ENCODE measurements around the gene PATJ. TPM values are rescaled to one million over a fixed set of nuclear protein-coding genes. Genes with fewer than 3 reads are reported as not detected.
"Not testable (repeated sequence)": the region's sequence is repeated elsewhere in the genome, so short reads cannot be mapped to it uniquely, and the experiment has no call there.

PATJ gene
- total RNA-seq, 6 experiments from 2014 or later, result 19.0 to 49.0 (median 26.7) TPM

DNA sequence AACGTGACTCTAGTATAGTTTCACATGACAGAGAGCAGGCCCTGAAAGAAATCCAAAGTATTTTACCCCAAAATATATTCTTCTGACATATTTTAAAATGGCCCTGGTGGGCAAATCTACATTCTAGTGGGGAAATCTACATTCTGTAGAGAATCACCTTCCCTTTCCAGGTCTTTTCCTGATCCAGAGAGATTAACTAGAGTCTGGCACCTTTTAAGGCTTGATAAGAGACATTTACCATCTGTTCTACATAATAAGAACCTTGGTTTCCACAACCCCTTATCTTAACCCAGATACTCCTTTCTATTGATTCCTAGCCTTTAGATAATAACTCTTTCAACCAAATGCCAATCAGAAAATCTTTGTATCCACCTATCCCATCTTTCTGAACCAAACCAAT, 435.3 kb downstream of the PATJ start:
- TF ChIP-seq, protein P1, sequence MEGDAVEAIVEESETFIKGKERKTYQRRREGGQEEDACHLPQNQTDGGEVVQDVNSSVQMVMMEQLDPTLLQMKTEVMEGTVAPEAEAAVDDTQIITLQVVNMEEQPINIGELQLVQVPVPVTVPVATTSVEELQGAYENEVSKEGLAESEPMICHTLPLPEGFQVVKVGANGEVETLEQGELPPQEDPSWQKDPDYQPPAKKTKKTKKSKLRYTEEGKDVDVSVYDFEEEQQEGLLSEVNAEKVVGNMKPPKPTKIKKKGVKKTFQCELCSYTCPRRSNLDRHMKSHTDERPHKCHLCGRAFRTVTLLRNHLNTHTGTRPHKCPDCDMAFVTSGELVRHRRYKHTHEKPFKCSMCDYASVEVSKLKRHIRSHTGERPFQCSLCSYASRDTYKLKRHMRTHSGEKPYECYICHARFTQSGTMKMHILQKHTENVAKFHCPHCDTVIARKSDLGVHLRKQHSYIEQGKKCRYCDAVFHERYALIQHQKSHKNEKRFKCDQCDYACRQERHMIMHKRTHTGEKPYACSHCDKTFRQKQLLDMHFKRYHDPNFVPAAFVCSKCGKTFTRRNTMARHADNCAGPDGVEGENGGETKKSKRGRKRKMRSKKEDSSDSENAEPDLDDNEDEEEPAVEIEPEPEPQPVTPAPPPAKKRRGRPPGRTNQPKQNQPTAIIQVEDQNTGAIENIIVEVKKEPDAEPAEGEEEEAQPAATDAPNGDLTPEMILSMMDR (IDR thresholded peaks at IDR 0.05), result no peak
- no peak for TF ChIP-seq POLR2A (IDR thresholded peaks at IDR 0.05)
- no peak for ATAC-seq
- no peaks in the 10 kb centered on the region for H3K9me3 ChIP-seq
- no peaks in the 10 kb centered on the region for H3K36me3 ChIP-seq
- intact Hi-C loops (cut with DNase I), result loop anchor here (5.0 kb wide), 2 partner anchors 230 to 235 kb away; no protein-coding TSS in a partner anchor
- no peaks in the 10 kb centered on the region for H3K4me1 ChIP-seq
- 44% methylated on average over 1 of the region's 1 CpG for WGBS (ENCODE audit: insufficient coverage, low coverage, low lambda C conversion rate, missing lambda C conversion rate)
- H3K27ac ChIP-seq, result no peak overlapping the region
- no peak overlapping the region for H3K4me3 ChIP-seq
- H3K27me3 ChIP-seq, result no peaks in the 10 kb centered on the region
- DNase-seq, result no peak

DNA sequence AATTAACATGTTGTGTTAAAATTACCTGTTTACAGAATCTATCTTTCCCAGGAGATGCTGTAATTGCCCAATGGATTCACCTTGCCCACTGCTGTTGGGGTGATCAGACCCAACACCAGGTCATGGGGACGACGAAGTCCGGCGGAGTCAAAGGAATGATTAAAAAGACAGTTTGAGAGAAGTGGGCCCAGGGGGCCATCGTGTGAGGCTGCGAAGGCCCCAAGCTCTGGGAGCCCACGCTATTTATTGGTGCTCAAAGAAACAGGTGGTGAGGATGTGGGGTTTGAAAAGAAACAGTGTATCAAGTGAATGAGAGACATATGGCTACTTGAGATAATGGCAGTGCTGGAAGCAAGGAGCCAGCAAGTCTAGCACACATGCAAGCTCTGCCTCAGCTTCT, 436.1 kb downstream of the PATJ start:
- H3K4me3 ChIP-seq, result no peak overlapping the region
- no peaks in the 10 kb centered on the region for H3K27me3 ChIP-seq
- no peaks in the 10 kb centered on the region for H3K9me3 ChIP-seq
- ATAC-seq, result no peak
- H3K36me3 ChIP-seq, result no peaks in the 10 kb centered on the region
- no peak overlapping the region for H3K27ac ChIP-seq
- no peak for DNase-seq
- intact Hi-C loops (cut with DNase I), result loop anchor here (5.0 kb wide), 2 partner anchors 229 to 234 kb away; no protein-coding TSS in a partner anchor
- TF ChIP-seq POLR2A (IDR thresholded peaks at IDR 0.05), result no peak
- H3K4me1 ChIP-seq, result no peaks in the 10 kb centered on the region
- WGBS (ENCODE audit: insufficient coverage, low coverage, low lambda C conversion rate, missing lambda C conversion rate), result 86% methylated on average over 6 of the region's 7 CpGs

DNA sequence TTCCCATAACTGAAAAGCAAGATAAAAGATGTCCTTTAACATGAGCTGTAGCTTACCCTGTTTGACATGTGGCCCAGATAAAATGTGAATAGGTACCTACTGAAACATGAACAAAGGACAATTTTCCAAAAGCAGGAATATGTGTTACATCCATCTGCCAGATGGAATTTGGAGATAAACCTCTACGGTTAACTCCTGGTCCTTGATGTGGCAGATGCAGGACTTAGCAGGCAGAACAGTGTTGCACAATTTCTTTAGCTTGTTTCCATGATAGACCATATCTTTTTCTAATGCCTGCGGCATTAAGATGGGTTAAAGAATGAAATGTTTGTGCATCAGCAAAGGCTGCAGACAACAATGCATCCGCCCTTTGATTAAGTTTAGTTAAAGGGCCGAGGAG, 437.8 kb downstream of the PATJ start:
- H3K4me3 ChIP-seq; H3K4me1 ChIP-seq; H3K9me3 ChIP-seq; DNase-seq; ATAC-seq; H3K27me3 ChIP-seq; H3K27ac ChIP-seq; intact Hi-C loops (cut with DNase I); H3K36me3 ChIP-seq: not testable (repeated sequence)
- 77% methylated on average over 4 of the region's 4 CpGs for WGBS (ENCODE audit: insufficient coverage, low coverage, low lambda C conversion rate, missing lambda C conversion rate)

DNA sequence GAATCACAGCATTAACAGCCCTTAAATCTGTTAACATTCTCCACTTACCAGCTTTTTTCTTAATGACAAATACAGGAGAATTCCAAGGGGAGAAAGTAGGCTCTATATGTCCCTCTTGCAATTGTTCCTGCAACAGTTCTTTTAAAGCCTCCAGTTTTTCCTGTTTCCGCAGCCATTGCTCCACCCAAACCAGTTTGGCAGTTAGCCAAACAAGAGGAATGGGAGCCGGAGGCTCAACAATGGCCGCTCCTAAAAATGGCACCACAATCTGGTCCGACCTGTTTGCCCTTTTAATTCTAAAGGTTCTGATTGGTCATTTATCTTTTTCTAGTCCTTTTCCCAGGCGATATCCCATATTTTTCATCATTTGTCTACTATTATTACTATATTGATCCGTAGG, 438.4 kb downstream of the PATJ start:
- Histone ChIP-seq H3K4me3 (no peak overlapping the region), H3K4me1 (no peaks in the 10 kb centered on the region), H3K27me3 (no peaks in the 10 kb centered on the region), H3K27ac (no peak overlapping the region), H3K36me3 (no peaks in the 10 kb centered on the region), H3K9me3 (no peaks in the 10 kb centered on the region)
- 62% methylated on average over 6 of the region's 6 CpGs for WGBS (ENCODE audit: insufficient coverage, low coverage, low lambda C conversion rate, missing lambda C conversion rate)
- no peak for TF ChIP-seq POLR2A (IDR thresholded peaks at IDR 0.05)
- TF ChIP-seq, protein P1 (IDR thresholded peaks at IDR 0.05), result no peak
- ATAC-seq (no peak), DNase-seq (no peak)
- intact Hi-C loops (cut with DNase I), result no loop called here

DNA sequence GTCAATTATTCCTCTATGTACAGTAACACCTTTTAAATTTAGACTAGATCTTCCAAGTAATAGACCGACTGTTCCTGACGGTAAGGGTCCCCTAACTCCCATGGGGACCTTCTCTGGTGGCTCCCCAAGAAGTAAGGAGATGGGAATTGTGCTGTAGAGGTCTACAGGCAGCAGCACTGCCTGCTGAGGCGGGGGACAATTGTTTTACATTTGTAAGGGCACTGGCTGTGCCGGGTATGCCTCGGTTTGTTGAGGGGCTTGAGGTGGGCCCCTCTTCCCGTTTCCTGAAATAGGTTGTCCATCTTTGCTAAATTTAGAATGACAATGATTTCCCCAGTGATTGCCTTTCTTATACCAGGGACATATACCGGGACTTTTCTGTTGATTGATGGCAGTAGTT, 439.3 kb downstream of the PATJ start:
- no peak overlapping the region for H3K27ac ChIP-seq
- DNase-seq (peak in 1 of 3 donors; percentile 15), ATAC-seq (no peak)
- H3K27me3 ChIP-seq, result no peaks in the 10 kb centered on the region
- no peaks in the 10 kb centered on the region for H3K36me3 ChIP-seq
- H3K4me3 ChIP-seq, result no peak overlapping the region
- no peak for TF ChIP-seq POLR2A (IDR thresholded peaks at IDR 0.05)
- TF ChIP-seq, protein P1 (IDR thresholded peaks at IDR 0.05), result no peak
- 64% methylated on average over 5 of the region's 7 CpGs for WGBS (ENCODE audit: insufficient coverage, low coverage, low lambda C conversion rate, missing lambda C conversion rate)
- no peaks in the 10 kb centered on the region for H3K9me3 ChIP-seq
- no peaks in the 10 kb centered on the region for H3K4me1 ChIP-seq
- intact Hi-C loops (cut with DNase I), result no loop called here

DNA sequence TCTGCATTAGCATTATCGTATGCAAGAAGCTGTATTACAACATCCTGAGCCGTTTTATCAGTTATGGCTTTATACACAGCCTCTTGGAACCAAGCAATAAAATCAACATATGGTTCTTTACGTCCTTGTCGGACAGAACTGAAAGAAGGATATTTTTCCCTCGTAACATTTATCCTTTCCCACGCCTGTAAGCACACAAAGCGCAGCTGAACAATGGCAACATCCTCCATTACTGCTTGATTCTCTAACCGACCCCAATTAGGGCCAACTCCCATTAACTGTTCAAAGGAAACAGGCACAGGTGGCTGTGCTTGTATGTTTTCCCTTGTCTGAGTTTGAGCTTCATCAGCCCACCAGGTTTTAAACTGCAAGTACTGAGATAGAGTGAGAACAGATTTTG, 439.9 kb downstream of the PATJ start:
- intact Hi-C loops (cut with DNase I); H3K4me3 ChIP-seq; DNase-seq; H3K4me1 ChIP-seq; H3K9me3 ChIP-seq; H3K27ac ChIP-seq; ATAC-seq; H3K27me3 ChIP-seq; H3K36me3 ChIP-seq: not testable (repeated sequence)
- 67% methylated on average over 8 of the region's 8 CpGs for WGBS (ENCODE audit: insufficient coverage, low coverage, low lambda C conversion rate, missing lambda C conversion rate)

DNA sequence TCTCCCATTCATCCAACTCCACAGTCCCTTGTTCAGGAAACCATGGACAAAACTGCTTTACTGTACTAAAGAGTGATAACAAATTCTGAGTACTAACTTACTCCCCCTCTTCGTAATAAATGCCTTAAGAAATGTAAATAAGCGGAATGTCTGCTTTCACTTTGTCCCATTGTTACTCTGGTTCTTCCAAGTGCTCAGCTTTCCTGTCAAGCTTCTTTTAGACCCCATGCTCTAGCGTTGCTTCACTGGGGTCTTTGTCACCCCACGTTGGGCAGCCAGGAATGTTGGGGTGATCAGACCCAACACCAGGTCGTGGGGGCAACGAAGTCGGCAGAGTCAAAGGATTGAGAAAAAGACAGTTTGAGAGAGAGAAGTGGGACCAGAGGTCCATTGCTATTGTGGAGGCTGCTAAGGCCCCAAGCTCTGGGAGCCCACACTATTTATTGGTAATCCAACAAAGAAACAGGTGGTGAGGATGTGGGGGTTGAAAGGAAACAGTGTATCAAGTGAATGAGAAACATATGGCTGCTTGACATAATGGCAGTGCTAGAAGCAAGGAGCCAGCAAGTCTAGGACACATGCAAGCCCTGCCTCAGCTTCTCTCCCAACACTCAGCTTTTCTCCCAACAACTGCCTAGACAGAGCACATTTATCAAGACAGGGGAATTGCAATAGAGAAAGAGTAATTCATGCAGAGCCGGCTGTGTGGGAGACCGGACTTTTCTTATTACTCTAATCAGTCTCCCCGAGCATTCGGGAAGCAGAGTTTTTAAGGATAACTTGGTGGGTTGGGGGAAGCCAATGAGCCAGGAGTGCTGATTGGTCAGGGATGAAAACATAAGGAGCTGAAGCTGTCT, 441.1 kb downstream of the PATJ start:
- H3K9me3 ChIP-seq; H3K36me3 ChIP-seq; H3K4me3 ChIP-seq; ATAC-seq; H3K4me1 ChIP-seq; H3K27ac ChIP-seq; H3K27me3 ChIP-seq; intact Hi-C loops (cut with DNase I): not testable (repeated sequence)
- peak in 1 of 3 donors; percentile 16 for DNase-seq
- 61% methylated on average over 10 of the region's 11 CpGs for WGBS (ENCODE audit: insufficient coverage, low coverage, low lambda C conversion rate, missing lambda C conversion rate)
